Spinal cord (tissue), 10 donors: Measurements from ENCODE around the gene SLC6A12. TPM values are rescaled to one million over a fixed set of nuclear protein-coding genes. Genes with fewer than 3 reads are reported as not detected.

ENCODE experiments used
- DNase-seq, 6 donors: peaks; one replicate each; pipeline versions ENCODE4 v3.0.0 to v3.0.0-alpha.2; 2013 to 2015; ENCODE audit warnings: low spot score in 6 of 6, low read depth in 4 of 6
- H3K27ac ChIP-seq: one replicate; pipeline ENCODE4 v1.5.1; 2013; ENCODE audit warnings: low read depth, low read length, control low read depth
- H3K27me3 ChIP-seq: one replicate; pipeline ENCODE4 v1.6.1; 2013; ENCODE audit warnings: low read length; ENCODE audit not compliant: control insufficient read depth, insufficient read depth
- H3K36me3 ChIP-seq: one replicate; pipeline ENCODE4 v1.6.1; 2013; ENCODE audit warnings: low read length; ENCODE audit not compliant: control insufficient read depth, insufficient read depth
- H3K4me1 ChIP-seq: one replicate; pipeline ENCODE4 v1.6.1; 2013; ENCODE audit warnings: low read length; ENCODE audit not compliant: control insufficient read depth, insufficient read depth
- H3K4me3 ChIP-seq: one replicate; pipeline ENCODE4 v1.5.1; 2013; ENCODE audit warnings: low read depth, low read length, control low read depth
- H3K9me3 ChIP-seq: one replicate; pipeline ENCODE4 v1.6.1; 2013; ENCODE audit warnings: low read length; ENCODE audit not compliant: control insufficient read depth, insufficient read depth
- WGBS: methylation state at CpG from one replicate; pipeline ENCODE4 v1.1.5; 2013; ENCODE audit warnings: missing lambda C conversion rate; ENCODE audit not compliant: insufficient coverage; 5-methylcytosine and 5-hydroxymethylcytosine counted together
- polyA plus RNA-seq, 2 donors: library from polyadenylated mRNA; unstranded; fragments of 120-200 nt; gene quantifications; one replicate each; pipeline ENCODE4 v1.2.1, GENCODE V29; 2013; ENCODE audit not compliant: insufficient read length in 2 of 2
- total RNA-seq, 2 donors: library from RNA; depleted of rRNA in 1 of 2; stranded (reverse); fragments of 120-200 nt in 1 of 2; fragments of >200 nt in 1 of 2; gene quantifications; one replicate each; pipeline versions ENCODE4 v1.2.3 to v1.2.4, GENCODE V29; 2013 to 2014
- donor health status: healthy.

SLC6A12 gene
- total and polyA plus RNA-seq, 4 donors = 17.6 to 91.0 (median 45.3) TPM

DNA sequence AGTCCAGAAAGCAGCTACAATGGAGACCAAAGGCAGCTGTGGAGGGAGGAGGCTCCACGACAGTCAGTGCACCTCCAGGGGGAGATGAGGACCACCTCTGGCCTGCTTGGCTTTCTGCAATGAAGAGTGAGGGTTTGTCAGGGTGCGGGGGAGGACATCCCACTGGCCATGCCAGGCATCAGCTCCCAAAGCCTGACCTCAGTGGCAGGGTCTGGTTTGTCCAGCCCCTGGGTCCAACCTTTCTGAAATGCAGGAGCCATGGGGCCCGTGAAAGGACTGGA lies 35.2 kb downstream of the SLC6A12 start:
- Histone ChIP-seq H3K36me3 (peaks cover 12% of the 10 kb centered on the region), H3K9me3 (no peaks in the 10 kb centered on the region), H3K4me1 (peaks cover 60% of the 10 kb centered on the region), H3K4me3 (no peak overlapping the region), H3K27me3 (no peaks in the 10 kb centered on the region), H3K27ac (no peak overlapping the region)
- no peak for DNase-seq
- 48% methylated on average over 3 of the region's 3 CpGs for WGBS

DNA sequence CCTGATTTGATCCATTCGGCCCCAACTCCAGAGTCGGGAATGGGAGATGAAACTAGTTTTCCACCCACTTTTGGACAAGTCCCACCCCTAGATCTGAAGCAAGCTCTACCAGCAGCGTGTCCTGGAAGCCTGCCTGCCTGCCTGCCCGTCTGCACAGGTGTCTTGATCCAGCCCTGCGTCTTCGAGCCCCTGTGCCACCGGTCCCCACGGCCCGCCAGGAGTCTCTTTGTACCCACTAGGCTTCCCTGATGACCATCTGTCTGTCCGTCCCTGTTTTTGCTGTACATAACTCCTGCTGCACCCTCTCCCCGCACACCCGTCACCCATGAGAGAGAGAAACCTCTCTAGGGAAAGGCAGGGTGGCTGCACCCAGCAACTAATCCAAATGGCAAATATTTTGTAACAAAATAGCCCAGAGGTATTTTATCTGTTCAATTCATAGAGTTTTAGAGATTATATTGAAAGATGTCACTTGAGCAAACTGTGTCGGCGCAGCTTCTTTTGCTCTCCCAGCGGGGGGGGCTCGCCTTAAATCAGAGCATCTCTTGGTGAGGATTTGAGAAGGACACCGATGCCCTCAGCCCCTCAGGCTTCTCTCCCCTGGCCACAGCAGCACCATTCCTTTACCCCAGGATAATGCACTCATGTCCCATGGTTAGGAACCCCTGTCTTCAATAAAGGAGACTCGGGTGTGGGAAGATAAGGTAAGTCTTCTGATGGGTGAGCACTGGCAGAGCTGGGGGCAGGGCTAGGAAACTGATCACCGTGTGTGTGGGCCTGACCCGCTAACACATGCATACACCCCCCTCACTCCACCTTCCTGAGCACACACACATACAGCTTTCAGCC lies 35.8 kb downstream of the SLC6A12 start:
- H3K27ac ChIP-seq = no peak overlapping the region
- DNase-seq = no peak
- no peaks in the 10 kb centered on the region for H3K27me3 ChIP-seq
- peaks cover 66% of the 10 kb centered on the region for H3K4me1 ChIP-seq
- no peak overlapping the region for H3K4me3 ChIP-seq
- H3K9me3 ChIP-seq = no peaks in the 10 kb centered on the region
- H3K36me3 ChIP-seq = peaks cover 12% of the 10 kb centered on the region
- WGBS = 87% methylated on average over 9 of the region's 20 CpGs

GRCh38 chr12:177336-177979 lies 36.5 kb downstream of the SLC6A12 start:
- 67% methylated on average over 11 of the region's 11 CpGs for WGBS
- no peaks in the 10 kb centered on the region for H3K27me3 ChIP-seq
- peaks cover 73% of the 10 kb centered on the region for H3K4me1 ChIP-seq

GRCh38 chr12:176321-177181 lies 37.4 kb downstream of the SLC6A12 start:
- H3K27me3 ChIP-seq = no peaks in the 10 kb centered on the region
- no peak overlapping the region for H3K27ac ChIP-seq
- peaks cover 17% of the 10 kb centered on the region for H3K36me3 ChIP-seq
- no peaks in the 10 kb centered on the region for H3K9me3 ChIP-seq
- no peak overlapping the region for H3K4me3 ChIP-seq
- DNase-seq = no peak
- WGBS = 75% methylated on average over 14 of the region's 16 CpGs
- peaks cover 77% of the 10 kb centered on the region for H3K4me1 ChIP-seq

More at GRCh38 chr12:177336-177979, 36.5 kb downstream of the SLC6A12 start:
- H3K36me3 ChIP-seq = peaks cover 15% of the 10 kb centered on the region
- no peak overlapping the region for H3K27ac ChIP-seq
- DNase-seq = no peak
- H3K9me3 ChIP-seq = no peaks in the 10 kb centered on the region
- no peak overlapping the region for H3K4me3 ChIP-seq

GRCh38 chr12:175759-176158 lies 38.2 kb downstream of the SLC6A12 start:
- no peaks in the 10 kb centered on the region for H3K27me3 ChIP-seq
- no peak overlapping the region for H3K4me3 ChIP-seq
- H3K27ac ChIP-seq = no peak overlapping the region
- peaks cover 19% of the 10 kb centered on the region for H3K36me3 ChIP-seq
- no peak for DNase-seq
- WGBS = 78% methylated on average over 16 of the region's 16 CpGs
- H3K4me1 ChIP-seq = peaks cover 81% of the 10 kb centered on the region
- no peaks in the 10 kb centered on the region for H3K9me3 ChIP-seq

DNA sequence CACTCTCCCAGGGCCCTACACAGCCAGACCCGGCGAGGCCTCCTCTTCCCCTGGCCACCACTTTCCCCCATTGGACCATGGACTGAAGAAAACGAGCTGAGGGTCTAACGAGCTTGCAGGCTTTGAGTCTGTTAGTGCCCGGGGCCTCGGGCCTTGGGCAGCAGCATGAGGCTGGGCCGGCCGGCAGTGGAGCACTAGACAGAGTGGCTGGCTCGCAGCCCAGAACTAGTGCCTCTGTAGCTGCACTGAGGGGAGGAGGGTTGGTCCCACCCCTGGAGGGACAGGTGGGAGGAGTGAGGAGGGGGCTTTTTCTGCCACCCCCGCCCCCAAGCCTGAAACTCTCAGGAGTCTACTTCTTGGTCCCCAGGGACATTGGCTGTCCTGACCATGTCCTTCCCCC lies 38.7 kb downstream of the SLC6A12 start:
- Histone ChIP-seq H3K27me3 (no peaks in the 10 kb centered on the region), H3K27ac (no peak overlapping the region), H3K9me3 (no peaks in the 10 kb centered on the region), H3K36me3 (peaks cover 23% of the 10 kb centered on the region), H3K4me3 (no peak overlapping the region), H3K4me1 (peaks cover 82% of the 10 kb centered on the region)
- peak in 2 of 6 donors; percentile 67 to 70 for DNase-seq
- WGBS = 17% methylated on average over 4 of the region's 10 CpGs

DNA sequence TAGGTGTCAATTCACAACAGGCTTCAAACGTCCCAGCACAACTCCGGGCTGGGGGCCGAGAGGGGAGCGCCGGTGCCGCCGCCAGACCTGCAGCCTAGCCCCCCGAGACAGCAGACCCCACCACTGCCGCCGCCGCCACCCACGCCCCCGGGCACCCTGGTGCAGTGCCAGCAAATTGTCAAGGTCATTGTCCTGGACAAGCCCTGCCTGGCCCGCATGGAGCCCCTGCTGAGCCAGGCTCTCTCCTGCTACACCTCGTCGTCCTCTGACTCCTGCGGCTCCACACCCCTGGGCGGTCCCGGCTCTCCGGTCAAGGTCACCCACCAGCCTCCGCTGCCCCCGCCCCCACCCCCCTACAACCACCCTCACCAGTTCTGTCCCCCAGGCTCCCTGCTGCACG lies 39.4 kb downstream of the SLC6A12 start:
- H3K36me3 ChIP-seq = peaks cover 25% of the 10 kb centered on the region
- no peak overlapping the region for H3K4me3 ChIP-seq
- H3K27ac ChIP-seq = no peak overlapping the region
- DNase-seq = no peak
- 71% methylated on average over 21 of the region's 23 CpGs for WGBS
- H3K9me3 ChIP-seq = no peaks in the 10 kb centered on the region
- no peaks in the 10 kb centered on the region for H3K27me3 ChIP-seq
- H3K4me1 ChIP-seq = peaks cover 87% of the 10 kb centered on the region

DNA sequence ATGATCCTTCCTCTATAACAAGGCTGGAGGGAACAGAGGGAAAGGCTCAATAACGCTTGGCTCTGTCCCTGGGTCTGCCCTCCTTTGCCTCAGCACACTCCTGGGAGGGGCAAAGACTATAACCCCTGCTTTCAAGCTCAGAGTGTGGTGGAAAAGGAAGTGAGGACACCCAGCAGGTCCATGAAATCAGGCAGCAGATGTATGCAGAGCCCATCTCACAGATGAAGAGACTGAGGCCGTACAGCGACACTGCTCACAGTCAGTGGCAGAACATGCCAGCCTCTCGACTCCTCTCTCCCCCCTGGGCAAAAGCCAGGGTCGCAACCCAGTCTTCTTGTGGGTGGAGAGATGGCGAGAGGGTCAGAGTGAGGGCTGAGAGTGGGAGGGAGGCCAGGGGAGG lies 39.8 kb downstream of the SLC6A12 start:
- WGBS = 100% methylated on average over 3 of the region's 6 CpGs
- Histone ChIP-seq H3K36me3 (peaks cover 29% of the 10 kb centered on the region), H3K4me3 (no peak overlapping the region), H3K27me3 (no peaks in the 10 kb centered on the region), H3K4me1 (peaks cover 87% of the 10 kb centered on the region), H3K9me3 (no peaks in the 10 kb centered on the region), H3K27ac (no peak overlapping the region)
- no peak for DNase-seq

GRCh38 chr12:172732-173161 lies 41.2 kb downstream of the SLC6A12 start:
- no peak overlapping the region for H3K27ac ChIP-seq
- no peaks in the 10 kb centered on the region for H3K27me3 ChIP-seq
- H3K9me3 ChIP-seq = no peaks in the 10 kb centered on the region
- H3K4me3 ChIP-seq = no peak overlapping the region
- H3K4me1 ChIP-seq = peaks cover 84% of the 10 kb centered on the region
- H3K36me3 ChIP-seq = peaks cover 32% of the 10 kb centered on the region
- no peak for DNase-seq
- WGBS = 57% methylated on average over 9 of the region's 15 CpGs
